NOMO-1 (cell line): ENCODE results near the gene ITGB6.

Experiments
- DNase-seq, 2 experiments: peaks; one replicate each; lab custom pipeline; 2025; ENCODE audit not compliant: unreplicated experiment in 2 of 2; lab: John Stamatoyannopoulos, UW

The ITGB6 gene

GRCh38 chr2:160221391-160222276 lies 21.6 kb upstream of the ITGB6 start:
- DNase-seq, result no peak

DNA sequence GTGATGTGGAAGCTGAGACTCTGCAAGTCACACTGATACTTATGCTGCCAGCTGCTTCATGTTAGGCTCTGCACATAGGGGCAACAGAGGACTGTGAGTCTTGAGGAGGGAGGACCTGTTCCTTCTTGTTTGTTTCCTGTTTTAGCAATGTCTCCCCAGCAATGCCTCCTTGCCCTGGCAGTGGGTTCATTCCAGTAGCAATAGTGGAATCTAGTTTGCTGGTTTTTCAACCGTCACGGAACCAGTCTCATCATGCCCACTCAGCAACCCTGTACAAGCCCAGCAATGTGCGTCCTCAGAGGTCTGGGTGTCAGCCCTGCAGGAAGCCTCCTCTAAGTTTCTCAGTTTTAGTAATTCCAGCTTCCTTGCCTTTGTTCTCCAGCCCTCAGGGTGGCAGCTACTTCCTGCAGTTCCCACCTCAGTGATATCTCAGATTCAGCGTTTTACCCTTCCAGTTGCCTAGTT lies 20.5 kb upstream of the ITGB6 start:
- DNase-seq, result no peak

DNA sequence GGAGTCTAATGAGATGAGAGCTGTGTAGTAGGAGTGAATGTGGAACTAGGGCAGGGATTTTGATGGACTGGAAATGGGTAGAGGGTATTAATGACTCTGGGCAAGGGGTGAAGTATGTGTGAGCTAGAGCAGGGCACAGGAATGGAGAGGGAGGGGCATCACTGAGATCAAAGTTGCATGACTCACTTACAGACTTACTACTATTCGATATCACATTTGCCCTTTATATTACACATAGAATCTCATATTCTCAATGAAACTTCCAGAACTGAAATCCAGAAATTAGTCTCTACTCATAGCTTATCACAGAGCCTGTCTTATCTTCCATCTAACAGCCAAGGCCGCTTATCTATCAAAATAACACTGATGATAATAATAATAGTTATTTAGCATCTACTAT lies 20.0 kb upstream of the ITGB6 start:
- DNase-seq, result no peak

DNA sequence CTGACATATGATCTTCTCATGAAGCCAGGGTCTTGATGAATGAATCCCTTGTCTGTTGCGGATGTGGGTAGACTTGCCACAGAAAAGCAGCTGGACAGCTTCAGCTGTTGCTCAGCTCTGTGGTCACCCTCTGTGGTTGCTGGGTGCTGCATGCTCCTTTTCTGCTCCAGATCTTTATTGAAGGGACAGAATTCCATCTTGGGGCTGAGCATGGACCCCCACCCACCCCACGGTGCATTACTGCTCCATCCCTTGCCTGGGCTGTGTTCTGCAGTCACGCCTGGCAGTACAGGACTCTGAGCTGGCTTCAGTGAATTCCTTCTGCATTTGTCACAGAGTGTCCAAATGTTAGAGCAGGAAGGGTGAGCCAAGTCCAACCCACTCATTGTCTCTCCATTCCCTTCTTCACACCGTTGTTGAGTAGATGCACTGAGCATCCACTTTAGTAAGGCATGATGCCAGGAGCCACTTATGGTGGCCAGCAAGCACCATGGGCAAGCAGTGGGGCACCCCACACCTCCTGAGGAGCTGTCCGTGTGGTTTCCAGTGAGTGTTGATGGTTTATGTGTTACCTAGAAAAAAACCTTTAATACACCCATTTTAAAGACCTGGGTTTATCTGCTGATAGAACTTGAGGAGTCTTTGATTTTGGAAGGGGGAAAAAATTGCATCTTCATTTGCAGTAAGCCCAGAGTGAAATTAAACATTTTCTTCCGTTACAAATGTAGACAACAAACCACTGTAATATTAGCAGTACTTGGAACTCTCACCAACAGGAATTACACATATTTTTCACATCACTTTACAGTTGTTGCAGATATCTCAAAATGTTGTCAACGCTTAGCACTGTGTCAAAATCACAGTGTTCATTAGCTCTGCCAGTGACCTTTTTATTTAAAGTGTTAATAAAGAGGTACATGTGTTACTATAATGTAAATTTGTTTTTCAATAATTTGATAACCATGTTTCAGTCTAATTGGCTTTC lies 14.7 kb upstream of the ITGB6 start:
- DNase-seq, result no peak

DNA sequence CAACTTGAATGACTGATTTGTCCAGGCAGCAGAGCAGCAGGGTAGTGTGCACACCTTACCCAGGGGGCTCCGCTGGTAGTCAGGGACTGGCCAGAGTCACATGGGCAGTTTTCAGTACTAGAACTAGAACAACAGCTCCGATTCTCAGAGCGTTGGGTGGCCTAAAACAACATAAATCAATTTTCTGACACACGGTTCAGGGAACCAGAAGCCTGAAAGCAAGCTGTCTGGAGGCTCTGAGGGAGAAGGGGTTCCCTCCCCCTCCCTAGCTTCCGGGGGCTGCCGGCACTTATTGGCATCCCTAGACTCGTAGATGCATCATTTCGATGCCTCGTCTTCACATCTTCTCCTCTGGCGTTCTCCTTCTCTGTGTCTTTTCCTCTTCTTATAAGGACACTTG lies 13.4 kb upstream of the ITGB6 start:
- DNase-seq, result no peak

DNA sequence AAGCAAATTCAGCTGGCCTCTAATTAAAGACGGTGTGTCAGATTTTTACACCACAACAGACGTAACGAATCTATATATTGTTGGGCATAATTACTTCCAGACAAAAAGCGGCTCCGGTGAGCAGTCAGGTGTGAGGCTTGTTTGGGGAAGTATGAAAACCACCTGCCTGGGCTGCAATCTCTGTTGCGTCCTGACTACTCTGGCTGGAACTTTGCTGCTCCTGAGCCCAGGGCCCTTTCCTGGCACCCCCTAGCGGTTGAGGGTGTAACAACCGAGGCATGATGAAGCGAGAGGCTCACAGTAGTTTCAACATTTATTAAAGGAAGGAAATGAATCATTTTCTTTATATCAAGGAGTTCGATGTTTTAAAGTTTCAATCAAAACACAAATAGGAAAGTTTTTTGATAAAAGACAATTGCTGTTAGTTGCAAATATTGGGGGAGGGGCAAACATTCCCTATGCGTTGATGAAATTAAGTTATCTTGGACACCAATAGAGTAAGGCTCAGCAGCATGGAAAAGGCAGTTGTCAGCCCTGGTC lies 10.6 kb upstream of the ITGB6 start:
- peak; percentile 69 to 77 for DNase-seq

DNA sequence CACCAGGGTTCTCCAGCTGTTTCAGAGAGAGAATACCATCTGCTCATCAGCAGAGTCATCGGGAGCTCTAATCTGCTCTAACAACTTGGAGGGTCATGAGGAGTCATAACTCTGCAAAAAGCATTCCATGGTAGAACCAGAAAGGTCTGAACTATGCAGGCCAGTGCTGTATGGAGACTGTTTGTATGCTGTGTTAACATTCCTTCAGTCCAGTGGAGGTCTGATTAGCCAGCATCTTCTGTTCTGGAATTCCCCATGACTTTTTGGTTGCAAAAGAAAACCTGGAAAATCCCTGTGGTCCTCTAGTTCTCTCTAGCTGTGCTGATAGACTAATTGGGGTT lies 9.4 kb upstream of the ITGB6 start:
- DNase-seq, result no peak

- no peak for DNase-seq
These were observed 8.8 kb upstream of the ITGB6 start for GRCh38 chr2:160208655-160209515.

DNA sequence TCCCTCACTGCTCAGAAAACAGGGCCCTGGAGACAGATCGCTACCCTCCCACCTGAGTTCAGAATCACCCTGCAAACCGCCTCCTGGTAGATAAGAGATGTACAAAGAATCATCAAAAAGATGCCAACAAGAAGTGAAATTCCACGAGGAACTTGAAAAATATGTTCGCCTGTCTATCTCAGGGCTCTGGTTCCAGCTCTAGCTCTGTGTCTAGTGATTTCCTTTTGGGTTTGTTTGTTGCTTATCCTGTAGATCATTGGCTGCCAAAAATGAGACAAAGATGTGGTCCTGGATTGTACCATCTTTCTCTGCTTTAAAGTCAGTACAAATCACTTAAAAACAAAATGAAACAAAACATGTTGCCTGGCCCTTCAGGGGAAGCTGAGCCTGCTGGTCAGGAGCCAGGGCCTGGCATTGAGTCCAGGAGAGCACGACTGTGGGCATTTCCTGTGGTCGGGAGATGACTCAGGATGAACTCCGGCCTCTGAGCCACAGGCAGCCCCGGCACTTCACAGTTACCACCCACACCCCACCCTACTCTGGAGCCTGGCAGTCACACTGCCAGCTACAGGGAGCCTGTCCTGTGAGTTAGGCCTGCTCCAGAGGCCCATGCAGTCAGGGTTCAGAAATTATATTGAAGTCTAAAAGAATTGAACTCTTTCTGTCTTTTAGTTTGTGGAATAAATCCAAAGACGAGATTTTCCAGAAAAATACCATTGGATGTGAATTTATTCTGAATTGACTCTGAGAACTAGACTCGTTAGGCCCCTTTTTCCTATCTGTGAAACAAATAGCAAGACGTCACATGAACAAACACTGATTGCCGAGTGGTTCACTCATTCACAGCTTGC lies 8.0 kb upstream of the ITGB6 start:
- DNase-seq, result no peak

- DNase-seq, result no peak
These were observed 7.2 kb upstream of the ITGB6 start for GRCh38 chr2:160207271-160207670.

- no peak for DNase-seq
These were observed 6.4 kb upstream of the ITGB6 start for GRCh38 chr2:160206436-160206835.

- DNase-seq, result no peak
These were observed 5.4 kb upstream of the ITGB6 start for GRCh38 chr2:160205505-160205904.

DNA sequence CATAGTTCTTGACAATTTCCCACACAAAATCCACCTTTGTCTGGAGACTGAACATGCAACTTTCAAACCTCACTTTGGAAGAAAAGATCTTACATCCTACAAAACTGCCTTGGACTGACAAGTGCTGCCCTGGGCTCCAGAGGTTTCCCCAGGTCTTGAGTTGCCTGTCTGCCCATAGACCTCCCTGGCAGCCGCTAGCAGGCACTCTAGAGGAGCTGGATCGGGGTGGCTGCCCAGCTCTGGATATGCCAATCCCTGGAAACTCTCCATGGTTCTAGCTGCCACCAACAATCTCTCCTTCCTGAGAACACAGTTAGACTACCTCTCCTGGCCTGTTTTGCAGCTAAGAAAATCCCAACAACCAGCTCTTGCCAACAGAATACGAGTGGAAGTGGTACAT lies 3.4 kb upstream of the ITGB6 start:
- DNase-seq, result no peak

DNA sequence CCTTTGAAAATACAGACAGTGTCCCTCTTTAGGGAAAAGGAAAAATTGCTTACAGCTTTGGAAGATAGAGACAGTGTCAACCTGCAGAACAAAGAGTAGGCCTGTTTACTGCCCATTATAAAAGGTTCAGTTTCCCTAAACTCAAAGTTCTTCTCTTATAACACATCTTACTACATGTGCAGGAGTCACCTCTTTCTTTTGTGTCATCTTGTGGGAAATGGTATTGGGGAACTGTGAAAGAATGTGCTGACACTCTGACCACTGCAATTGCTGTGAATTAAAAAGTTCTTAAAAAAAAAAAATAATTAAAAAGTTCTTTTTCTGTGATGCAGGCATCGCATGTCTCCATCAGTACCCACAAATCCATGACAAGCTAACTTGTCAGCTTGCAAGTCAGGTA lies 2.9 kb upstream of the ITGB6 start:
- no peak for DNase-seq

GRCh38 chr2:160201849-160202539 lies 1.9 kb upstream of the ITGB6 start:
- DNase-seq, result no peak

DNA sequence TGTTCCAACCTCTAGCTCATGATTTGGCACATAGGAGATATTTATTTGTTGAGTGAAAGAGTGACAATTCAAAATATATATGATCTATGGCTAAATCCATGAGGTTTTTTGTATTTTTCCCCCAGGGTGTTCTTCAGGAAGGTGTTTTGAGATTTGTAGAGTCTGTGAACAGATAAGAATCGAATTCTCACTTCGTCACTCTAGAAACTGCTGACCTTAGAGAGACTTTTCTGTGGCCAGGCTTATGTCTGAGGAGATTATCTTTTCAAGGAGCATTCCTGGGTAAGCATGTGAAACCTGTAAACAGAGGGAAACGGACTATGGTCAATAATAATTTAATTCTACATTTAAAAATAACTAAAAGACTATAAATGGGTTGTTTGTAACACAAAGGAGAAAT lies 849 bp upstream of the ITGB6 start:
- DNase-seq, result no peak

DNA sequence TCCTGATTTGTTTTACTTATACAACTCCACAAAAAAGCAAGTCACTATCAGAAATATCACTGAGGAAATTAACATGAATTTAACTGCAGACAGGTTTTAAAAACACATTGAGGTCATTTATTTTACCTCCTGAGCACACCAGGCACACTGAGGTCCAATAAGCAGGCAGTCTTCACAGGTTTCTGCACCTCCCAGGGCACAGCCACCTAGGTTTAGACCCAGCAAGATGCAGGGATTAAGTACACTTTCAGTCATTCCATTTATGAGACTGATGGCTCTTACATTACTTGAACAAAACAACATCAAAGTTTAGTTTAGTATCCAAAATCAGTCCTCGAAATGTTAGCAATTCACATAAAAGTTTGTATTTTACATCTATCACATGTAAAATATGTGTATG lies 1.0 kb downstream of the ITGB6 start:
- DNase-seq, result no peak

DNA sequence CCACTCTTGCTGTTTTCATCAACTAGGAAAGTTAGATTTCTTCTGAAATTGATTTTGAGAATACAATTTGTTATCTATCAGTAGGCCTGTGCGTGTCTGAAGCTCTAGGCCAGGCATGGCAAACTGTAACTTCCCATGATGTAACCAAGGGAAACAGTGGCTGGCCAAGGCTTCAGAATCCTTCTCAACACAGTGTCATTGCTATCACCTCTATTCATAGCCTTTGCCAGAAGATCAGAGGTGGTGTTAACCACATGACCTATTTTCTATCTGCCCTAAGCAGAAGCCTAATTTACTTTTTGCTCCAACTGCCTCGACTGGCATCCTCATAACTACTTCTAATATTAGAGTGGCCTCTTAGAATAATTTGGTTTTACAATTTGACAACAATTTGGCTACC lies 2.5 kb downstream of the ITGB6 start:
- DNase-seq, result no peak

- DNase-seq, result no peak
These were observed 5.1 kb downstream of the ITGB6 start for GRCh38 chr2:160194946-160195345.
